AG10803 (cell line): ENCODE data around the gene NOL4L.
A peak's percentile ranks its signal among the peaks of the same experiment; 100 is the strongest.
"Not testable (repeated sequence)": the region's sequence is repeated elsewhere in the genome, so short reads cannot be mapped to it uniquely, and the experiment has no call there.

Experiments
- DNase-seq: peaks from one replicate; pipeline ENCODE4 v3.0.0; 2010; ENCODE audit warnings: low read depth
- H3K4me3 ChIP-seq: 2 replicates; pipeline ENCODE4 v1.5.1; 2011; ENCODE audit warnings: mild to moderate bottlenecking, low read length, control low read depth
- CTCF ChIP-seq: conservative IDR thresholded peaks from 2 replicates; pipeline ENCODE4 v1.5.1; 2011; ENCODE audit warnings: mild to moderate bottlenecking, low read length, control low read depth, inconsistent platforms

The NOL4L gene

GRCh38 chr20:32427996-32428395 is 157.1 kb downstream of the NOL4L start:
- DNase-seq: no peak
- no peak overlapping the region for H3K4me3 ChIP-seq
- TF ChIP-seq CTCF: no peak

GRCh38 chr20:32421290-32421689 is 163.8 kb downstream of the NOL4L start:
- no peak for TF ChIP-seq CTCF
- no peak overlapping the region for H3K4me3 ChIP-seq
- no peak for DNase-seq

- DNase-seq: peak; percentile 4
Measured at GRCh38 chr20:32418376-32418775, 166.8 kb downstream of the NOL4L start.

GRCh38 chr20:32416206-32416605 is 168.9 kb downstream of the NOL4L start:
- no peak for TF ChIP-seq CTCF
- H3K4me3 ChIP-seq: no peak overlapping the region
- DNase-seq: no peak

More at GRCh38 chr20:32418376-32418775, 166.8 kb downstream of the NOL4L start:
- no peak for TF ChIP-seq CTCF
- no peak overlapping the region for H3K4me3 ChIP-seq

- no peak for TF ChIP-seq CTCF
- H3K4me3 ChIP-seq: no peak overlapping the region
- no peak for DNase-seq
Measured at GRCh38 chr20:32415494-32415893, 169.6 kb downstream of the NOL4L start.

GRCh38 chr20:32411955-32412706 is 173.0 kb downstream of the NOL4L start:
- no peak for DNase-seq
- H3K4me3 ChIP-seq: no peak overlapping the region
- TF ChIP-seq CTCF: no peak

GRCh38 chr20:32407131-32407750 is 177.9 kb downstream of the NOL4L start:
- H3K4me3 ChIP-seq, DNase-seq: not testable (repeated sequence)
